CD4-positive, alpha-beta T cell (primary cell): ENCODE measurements around the gene SNX33. TPM values are rescaled to one million over a fixed set of nuclear protein-coding genes. Genes with fewer than 3 reads are reported as not detected.

Experiments used
- ATAC-seq: fragments of 200-7000 bp; cut with Tn5 transposase; one replicate; pipeline ENCODE4 v1.10.0; 2022; ENCODE audit warnings: mild to moderate bottlenecking; ENCODE audit not compliant: poor library complexity
- CTCF ChIA-PET: fragments of 350-600 bp; sonication (Branson Sonifier 250); formaldehyde crosslinking; loops from one replicate; lab custom pipeline; 2021; ENCODE audit warnings: antibody characterized with exemption, inconsistent platforms; lab: Charles Lee
- POLR2A ChIA-PET: fragments of 350-600 bp; sonication (Branson Sonifier 250); formaldehyde crosslinking; loops from one replicate; lab custom pipeline; 2021; ENCODE audit warnings: antibody characterized with exemption, inconsistent platforms; lab: Charles Lee
- DNase-seq, 14 experiments: peaks; one replicate each; pipeline ENCODE4 v3.0.0-alpha.2; 2013 to 2020; ENCODE audit warnings: mixed read lengths in 2 of 14
- H3K27ac ChIP-seq, 2 donors: one replicate each; pipeline versions ENCODE4 v1.5.1 to v1.7.0; 2013; ENCODE audit warnings: low read length in 2 of 2, low read depth in 1 of 2, mild to moderate bottlenecking in 1 of 2
- H3K27me3 ChIP-seq, 2 experiments: 1 replicate in 1 of 2; 2 replicates in 1 of 2; pipeline versions ENCODE4 v1.6.1 to v1.7.0; 2013; ENCODE audit warnings: low read length in 2 of 2, control low read depth in 1 of 2, mild to moderate bottlenecking in 1 of 2, moderate library complexity in 1 of 2; ENCODE audit not compliant: insufficient read depth in 2 of 2, control insufficient read depth in 1 of 2
- H3K36me3 ChIP-seq: one replicate; pipeline ENCODE4 v1.6.1; 2013; ENCODE audit warnings: low read length, control low read depth; ENCODE audit not compliant: insufficient read depth
- H3K4me1 ChIP-seq: one replicate; pipeline ENCODE4 v1.6.1; 2013; ENCODE audit warnings: low read length, control low read depth; ENCODE audit not compliant: insufficient read depth
- H3K4me3 ChIP-seq: one replicate; pipeline ENCODE4 v1.5.1; 2013; ENCODE audit warnings: mild to moderate bottlenecking, low read length, moderate library complexity
- H3K9me3 ChIP-seq, 2 experiments: 1 replicate in 1 of 2; 2 replicates in 1 of 2; pipeline versions ENCODE4 v1.6.1 to v1.7.0; 2013; ENCODE audit warnings: low read length in 2 of 2, mild to moderate bottlenecking in 2 of 2, control low read depth in 1 of 2, moderate library complexity in 1 of 2; ENCODE audit not compliant: control insufficient read depth in 1 of 2, insufficient read depth in 1 of 2
- H3K27ac Mint-ChIP-seq: one replicate; pipeline ENCODE4 v1.8.0; 2020; ENCODE audit warnings: mixed read lengths
- H3K27me3 Mint-ChIP-seq: one replicate; pipeline ENCODE4 v1.8.0; 2021; ENCODE audit warnings: mixed read lengths
- H3K36me3 Mint-ChIP-seq: one replicate; pipeline ENCODE4 v1.8.0; 2021; ENCODE audit warnings: low read depth, mixed read lengths
- H3K4me1 Mint-ChIP-seq: one replicate; pipeline ENCODE4 v1.8.0; 2021; ENCODE audit warnings: low read depth, mixed read lengths
- H3K4me3 Mint-ChIP-seq: one replicate; pipeline ENCODE4 v1.8.0; 2020; ENCODE audit warnings: mild to moderate bottlenecking, mixed read lengths
- H3K9me3 Mint-ChIP-seq: one replicate; pipeline ENCODE4 v1.8.0; 2020; ENCODE audit warnings: mixed read lengths
- CTCF ChIP-seq: fragments of 200-600 bp; IDR thresholded peaks from one replicate; pipeline ENCODE4 v1.8.0; 2022; ENCODE audit warnings: antibody characterized with exemption, mild to moderate bottlenecking
- intact Hi-C, 2 experiments: fragments of 100-400 bp; cut with DNase I in 1 of 2; cut with micrococcal nuclease in 1 of 2; formaldehyde crosslinking; loops; one replicate each; pipeline versions ENCODE4 v1.15.1 to v1.9.0; 2023 to 2025; cut with DNase I, micrococcal nuclease
- total RNA-seq, 174 experiments: library from RNA in 2 of 174; stranded (reverse) in 2 of 174; gene quantifications; one replicate each; pipeline ENCODE4 v1.2.3 and lab custom pipeline; 2021 to 2026

The SNX33 gene
- total RNA-seq, 2 experiments from 2014 or later: 0.59 to 0.82 TPM

- Mint-ChIP-seq H3K4me1 (peaks cover 45% of the 10 kb centered on the region), H3K27me3 (no peaks in the 10 kb centered on the region), H3K36me3 (peaks cover 59% of the 10 kb centered on the region), H3K27ac (peak overlapping the region; percentile 76), H3K4me3 (peak overlapping the region; percentile 68), H3K9me3 (no peaks in the 10 kb centered on the region)
- POLR2A ChIA-PET: interaction anchor here (0.6 to 3.5 kb wide), 8 partner anchors 8 to 238 kb away, joined by 3 to 54 read pairs (median 19); partner anchors contain the start of genes IMP3, MAN2C1, PTPN9 and SIN3A
- CTCF ChIA-PET: interaction anchor here (1.4 to 1.7 kb wide), 2 partner anchors 8 to 35 kb away, joined by 4 read pairs; no protein-coding TSS in a partner anchor
- no peak for DNase-seq
- H3K27ac ChIP-seq: peak overlapping the region; percentile 44 to 63
- H3K4me3 ChIP-seq: peak overlapping the region; percentile 34
- H3K4me1 ChIP-seq: peaks cover 48% of the 10 kb centered on the region
- no peak for TF ChIP-seq CTCF
- ATAC-seq: no peak
- no peaks in the 10 kb centered on the region for H3K9me3 ChIP-seq
- intact Hi-C loops: loop anchor here in 1 of 2 experiments (2.0 kb wide), 2 partner anchors 19 to 27 kb away; partner anchors contain the start of genes PTPN9 and SNUPN
- H3K36me3 ChIP-seq: peaks cover 31% of the 10 kb centered on the region
- H3K27me3 ChIP-seq: no peaks in the 10 kb centered on the region
These were observed 41.7 kb upstream of the SNX33 start for GRCh38 chr15:75606026-75606425.

GRCh38 chr15:75606711-75607699 lies 40.7 kb upstream of the SNX33 start:
- no peaks in the 10 kb centered on the region for H3K9me3 Mint-ChIP-seq
- POLR2A ChIA-PET: interaction anchor here (0.6 to 3.5 kb wide), 11 partner anchors 9 to 239 kb away, joined by 3 to 54 read pairs (median 8); partner anchors contain the start of genes IMP3, MAN2C1, PTPN9 and SIN3A
- peak overlapping the region; percentile 68 for H3K4me3 Mint-ChIP-seq
- peak overlapping the region; percentile 76 for H3K27ac Mint-ChIP-seq
- TF ChIP-seq CTCF: no peak
- H3K27me3 Mint-ChIP-seq: no peaks in the 10 kb centered on the region
- peaks cover 54% of the 10 kb centered on the region for H3K36me3 Mint-ChIP-seq
- no peaks in the 10 kb centered on the region for H3K27me3 ChIP-seq
- H3K4me1 ChIP-seq: peaks cover 48% of the 10 kb centered on the region
- peak overlapping the region; percentile 44 to 63 for H3K27ac ChIP-seq
- intact Hi-C loops: loop anchor here in 1 of 2 experiments (2.0 kb wide), 2 partner anchors 18 to 28 kb away; partner anchors contain the start of genes PTPN9 and SNUPN
- CTCF ChIA-PET: interaction anchor here (0.8 to 1.7 kb wide), 3 partner anchors 9 to 34 kb away, joined by 3 to 4 read pairs (median 4); no protein-coding TSS in a partner anchor
- no peaks in the 10 kb centered on the region for H3K9me3 ChIP-seq
- H3K4me1 Mint-ChIP-seq: peaks cover 45% of the 10 kb centered on the region
- DNase-seq (peak in 8 of 14 experiments; percentile 6 to 77 (median 24)), ATAC-seq (peak; percentile 75)
- H3K36me3 ChIP-seq: peaks cover 27% of the 10 kb centered on the region
- H3K4me3 ChIP-seq: peak overlapping the region; percentile 34

- H3K36me3 ChIP-seq: peaks cover 75% of the 10 kb centered on the region
- no peaks in the 10 kb centered on the region for H3K27me3 ChIP-seq
- no peaks in the 10 kb centered on the region for H3K27me3 Mint-ChIP-seq
- H3K27ac ChIP-seq: no peak overlapping the region
- CTCF ChIA-PET: no interaction called here
- intact Hi-C loops: no loop called here
- no peak for TF ChIP-seq CTCF
- H3K36me3 Mint-ChIP-seq: peaks cover 84% of the 10 kb centered on the region
- no peak overlapping the region for H3K27ac Mint-ChIP-seq
- H3K4me1 ChIP-seq: peaks cover 17% of the 10 kb centered on the region
- H3K9me3 Mint-ChIP-seq: no peaks in the 10 kb centered on the region
- POLR2A ChIA-PET: interaction anchor here (4.4 kb wide), 1 partner anchor 23 kb away, joined by 22 read pairs; the partner anchor contains the start of gene IMP3
- peaks cover 17% of the 10 kb centered on the region for H3K4me1 Mint-ChIP-seq
- DNase-seq (no peak), ATAC-seq (no peak)
- no peaks in the 10 kb centered on the region for H3K9me3 ChIP-seq
- H3K4me3 Mint-ChIP-seq: no peak overlapping the region
- H3K4me3 ChIP-seq: no peak overlapping the region
These were observed 30.9 kb upstream of the SNX33 start for GRCh38 chr15:75616766-75617165.
